NCI-H446 treated with DMSO at 0.1 percent for 48 hours (cell line): ENCODE measurements around the gene ZBTB8A.
"Not testable (repeated sequence)": the region's sequence is repeated elsewhere in the genome, so short reads cannot be mapped to it uniquely, and the experiment has no call there.

Experiments used
- DNase-seq: peaks from one replicate; lab custom pipeline; 2025; lab: John Stamatoyannopoulos, UW

The ZBTB8A gene

GRCh38 chr1:32619701-32620485, 80.7 kb downstream of the ZBTB8A start:
- no peak for DNase-seq

- no peak for DNase-seq
Observed at GRCh38 chr1:32622205-32622604, 83.0 kb downstream of the ZBTB8A start.

DNA sequence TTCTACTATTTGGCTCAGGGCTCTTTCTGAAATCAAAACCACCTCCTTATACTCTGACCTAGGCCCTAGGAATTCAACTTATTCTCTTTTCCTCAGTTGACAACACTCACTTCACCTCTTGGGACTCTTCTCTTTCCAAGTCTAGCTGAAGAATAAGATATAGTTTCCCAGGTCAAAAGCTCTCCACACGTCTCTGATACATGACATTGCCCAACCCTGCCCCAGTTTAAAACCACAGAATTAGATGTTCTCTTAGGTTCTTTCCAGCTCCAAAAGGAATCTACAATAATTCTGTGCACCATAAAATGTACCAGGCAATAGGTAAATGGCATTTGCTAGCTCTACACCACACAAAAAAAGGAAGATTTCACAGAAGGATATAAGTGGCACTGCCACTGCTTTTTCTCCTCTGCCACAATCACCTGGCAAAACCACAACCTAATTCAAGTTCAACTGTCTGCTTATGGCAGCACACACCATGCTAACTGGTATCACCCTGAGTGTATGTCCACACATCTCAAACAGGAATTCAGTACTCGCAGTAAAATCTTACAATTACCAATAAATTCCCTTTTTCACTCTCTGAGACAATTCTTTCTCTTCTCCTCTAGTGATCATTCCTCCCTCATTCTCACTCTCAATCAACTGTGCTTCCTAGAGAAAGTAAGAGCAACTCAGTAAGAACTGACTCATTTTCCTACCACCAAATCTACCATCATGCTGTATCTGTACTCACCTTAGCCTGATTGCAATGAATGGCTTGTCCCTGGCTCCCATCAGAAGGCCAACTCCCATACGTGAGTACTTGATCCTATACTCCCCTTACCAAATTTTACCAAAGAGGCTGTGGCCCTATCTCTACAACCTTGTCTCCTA, 83.8 kb downstream of the ZBTB8A start:
- DNase-seq = no peak

DNA sequence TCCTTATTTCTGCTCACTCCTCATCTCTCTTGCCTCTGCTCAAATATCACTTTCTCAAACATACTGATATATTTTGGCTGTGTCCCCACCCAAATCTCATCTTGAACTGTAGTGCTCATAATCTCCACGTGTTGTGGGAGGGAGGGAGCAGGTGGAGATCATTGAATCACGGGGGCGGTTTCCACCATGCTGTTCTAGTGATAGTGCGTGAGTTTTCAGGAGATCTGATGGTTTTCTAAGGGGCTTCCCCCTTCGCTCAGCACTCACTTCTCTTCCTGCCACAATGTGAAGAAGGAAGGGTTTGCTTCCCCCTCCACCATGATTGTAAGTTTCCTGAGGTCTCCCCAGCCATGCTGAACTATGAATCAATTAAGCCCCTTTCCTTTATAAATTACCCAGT, 84.5 kb downstream of the ZBTB8A start:
- DNase-seq = no peak

DNA sequence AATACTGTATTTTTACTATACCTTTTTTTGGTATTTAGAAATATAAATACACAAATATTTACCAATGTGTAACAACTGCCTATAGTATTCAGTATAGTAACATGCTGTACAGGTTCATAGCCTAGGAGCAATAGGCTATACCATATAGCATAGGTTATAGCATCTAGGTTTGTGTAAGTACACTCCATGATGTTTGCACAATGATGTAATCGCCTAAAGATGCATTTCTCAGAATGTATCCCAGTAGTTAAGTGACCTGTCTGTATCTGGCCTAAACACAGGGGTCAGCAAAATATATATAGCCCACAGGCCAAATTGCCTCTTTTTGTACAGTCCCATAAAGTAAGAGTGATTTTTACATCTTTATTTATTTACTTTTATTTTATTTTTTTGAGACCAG, 86.9 kb downstream of the ZBTB8A start:
- DNase-seq = no peak

- no peak for DNase-seq
Observed at GRCh38 chr1:32627596-32628162, 88.5 kb downstream of the ZBTB8A start.

GRCh38 chr1:32630173-32630572, 90.9 kb downstream of the ZBTB8A start:
- DNase-seq = not testable (repeated sequence)

- no peak for DNase-seq
Observed at GRCh38 chr1:32632829-32633228, 93.6 kb downstream of the ZBTB8A start.

- no peak for DNase-seq
Observed at GRCh38 chr1:32635508-32636277, 96.5 kb downstream of the ZBTB8A start.

DNA sequence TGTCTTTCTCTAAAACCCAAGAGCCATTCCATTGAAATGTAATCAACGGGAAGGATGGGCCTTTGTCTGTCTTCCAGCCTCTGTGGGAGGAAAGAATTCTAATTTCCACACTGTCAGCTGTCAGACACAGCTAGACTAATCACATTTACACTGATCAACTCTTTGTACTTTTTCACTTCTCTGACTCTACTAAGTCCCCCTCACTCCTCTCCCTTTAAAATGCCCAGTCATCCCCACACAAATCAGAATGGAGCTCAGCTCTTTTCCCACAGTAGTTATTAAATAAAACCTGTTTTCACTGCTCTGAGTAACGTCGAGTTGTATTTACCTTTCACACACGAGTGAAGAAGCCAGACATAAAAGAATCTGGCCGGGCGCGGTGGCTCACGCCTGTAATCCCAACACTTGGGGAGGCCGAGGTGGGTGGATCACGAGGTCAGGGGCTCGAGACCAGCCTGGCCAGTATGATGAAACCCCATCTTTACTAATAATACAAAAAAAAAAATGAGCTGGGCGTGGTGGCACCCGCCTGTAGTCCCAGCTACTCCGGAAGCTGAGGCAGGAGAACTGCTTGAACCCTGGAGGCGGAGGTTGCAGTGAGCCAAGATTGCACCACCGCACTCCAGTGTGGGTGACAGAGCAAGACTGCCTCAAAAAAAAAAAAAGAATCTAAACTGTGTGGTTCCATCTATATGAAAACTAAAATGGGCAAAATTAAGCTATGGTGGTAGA, 97.9 kb downstream of the ZBTB8A start:
- DNase-seq = no peak

GRCh38 chr1:32639489-32640075, 100.4 kb downstream of the ZBTB8A start:
- no peak for DNase-seq

- DNase-seq = not testable (repeated sequence)
Observed at GRCh38 chr1:32642292-32642827, 103.1 kb downstream of the ZBTB8A start.

GRCh38 chr1:32644426-32644825, 105.2 kb downstream of the ZBTB8A start:
- no peak for DNase-seq

DNA sequence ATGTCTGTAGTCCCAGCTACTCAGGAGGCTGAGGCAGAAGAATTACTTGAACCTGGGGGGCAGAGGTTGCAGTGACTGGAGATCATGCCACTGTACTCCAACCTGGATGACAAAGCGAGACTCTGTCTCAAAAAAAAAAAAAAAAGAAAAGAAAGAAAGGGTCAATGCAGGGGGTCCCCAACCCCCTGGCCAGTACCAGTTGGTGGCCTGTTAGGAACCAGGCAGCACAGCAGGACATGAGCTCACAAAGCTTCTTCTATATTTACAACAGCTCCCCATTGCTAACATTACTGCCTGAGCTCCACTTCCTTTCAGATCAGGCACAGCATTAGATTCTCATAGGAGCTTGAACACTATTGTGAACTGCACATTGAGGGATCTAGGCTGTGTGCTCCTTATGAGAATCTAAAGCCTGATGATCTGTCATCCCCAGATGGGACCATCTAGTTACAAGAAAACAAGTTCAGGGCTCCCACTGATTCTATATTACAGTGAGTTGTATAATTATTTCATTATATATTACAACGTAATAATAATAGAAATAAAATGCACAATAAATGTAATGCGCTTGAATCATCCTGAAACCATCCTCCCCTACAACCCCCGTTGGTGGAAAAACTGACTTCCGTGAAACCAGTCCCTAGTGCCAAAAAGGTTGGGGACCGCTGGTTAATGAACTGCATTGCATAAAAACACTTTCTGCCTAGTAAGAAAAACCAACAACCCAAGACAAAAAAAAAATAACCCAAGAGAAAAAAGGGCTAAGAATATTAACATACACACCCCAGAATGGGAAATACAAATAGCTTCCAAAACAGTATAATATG, 108.3 kb downstream of the ZBTB8A start:
- DNase-seq = no peak

DNA sequence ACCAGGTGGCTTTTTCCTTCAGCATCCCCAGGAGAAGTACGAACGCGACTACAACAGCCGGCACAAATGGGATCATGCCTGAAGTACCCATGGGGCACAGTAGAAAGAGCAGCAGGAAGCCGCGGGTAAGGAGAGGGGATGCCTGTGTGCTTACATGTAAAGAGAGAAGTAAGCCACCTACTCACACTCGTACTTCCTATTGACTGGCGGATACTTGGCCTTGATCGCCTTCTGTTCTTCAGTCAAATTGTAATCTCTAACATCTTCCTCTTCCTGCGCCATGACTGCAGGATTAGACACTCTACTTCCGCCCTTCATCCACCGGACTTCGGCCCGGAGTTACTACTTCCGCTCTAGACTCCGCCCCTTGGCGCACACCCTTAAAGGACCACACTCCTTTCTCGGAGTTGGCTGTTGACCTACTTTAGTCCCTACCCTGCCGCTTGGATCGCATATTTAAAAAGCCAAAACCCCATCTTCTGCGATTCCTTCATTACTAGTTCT, 111.1 kb downstream of the ZBTB8A start, which contains the start of gene ZBTB8OS:
Gene ZBTB8OS (minus strand): TSS at position 303 of the 504 bp plus-strand sequence. CDS start 21 bp downstream, at position 282.
- peak; percentile 90 for DNase-seq

DNA sequence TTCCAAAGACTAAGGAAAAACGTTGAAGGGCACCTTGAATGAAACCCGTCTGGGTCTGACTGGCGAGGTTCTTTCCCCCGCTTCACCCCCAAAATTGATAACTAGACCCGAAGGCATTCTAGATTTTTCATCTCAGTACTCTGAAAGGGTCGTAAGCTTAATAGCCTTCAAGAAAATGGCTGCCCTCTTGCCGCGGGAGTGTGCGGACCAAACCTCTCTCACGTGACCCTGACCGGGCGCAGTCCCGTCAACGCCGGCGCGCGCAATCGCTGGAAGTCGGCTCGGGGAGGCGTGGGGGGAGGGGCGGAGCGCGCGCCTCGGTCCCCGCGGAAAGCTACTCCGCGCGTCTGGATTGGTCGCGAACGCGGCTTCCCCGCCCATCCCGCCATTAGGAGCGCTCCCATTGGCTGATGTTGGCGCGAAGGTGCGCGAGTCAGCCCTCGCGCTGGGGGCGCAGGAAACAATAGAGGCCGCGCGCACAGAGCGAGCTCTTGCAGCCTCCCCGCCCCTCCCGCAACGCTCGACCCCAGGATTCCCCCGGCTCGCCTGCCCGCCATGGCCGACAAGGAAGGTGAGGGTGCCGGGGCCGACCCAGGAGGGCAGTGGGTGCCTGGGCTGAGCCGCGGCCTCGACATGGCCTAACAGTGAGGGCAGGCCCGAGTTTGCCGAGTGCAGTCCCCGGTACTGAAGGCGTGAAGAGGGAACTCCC, 111.7 kb downstream of the ZBTB8A start, which contains the start of gene RBBP4:
Gene RBBP4 (plus strand): TSS at position 457 of the 709 bp plus-strand sequence. CDS start 99 bp downstream, at position 556.
- DNase-seq = peak; percentile 96

GRCh38 chr1:32651461-32652073, 112.3 kb downstream of the ZBTB8A start:
- no peak for DNase-seq
